Sigmoid colon (tissue), 7 donors: ENCODE results near the gene TCTN1. TPM values are rescaled to one million over a fixed set of nuclear protein-coding genes. Genes with fewer than 3 reads are reported as not detected.

Experiments used
- DNase-seq: peaks from one replicate; pipeline ENCODE4 v3.0.0-alpha.2; 2019
- H3K27ac ChIP-seq, 4 donors: fragments of 200-600 bp; sonication (generic); one replicate each; pipeline ENCODE4 v1.5.1; 2016 to 2019; ENCODE audit warnings: mild to moderate bottlenecking in 1 of 4
- H3K27me3 ChIP-seq, 3 donors: fragments of 200-600 bp; sonication (generic); one replicate each; pipeline ENCODE4 v1.5.1; 2019; ENCODE audit warnings: mild to moderate bottlenecking in 1 of 3
- H3K36me3 ChIP-seq, 4 donors: fragments of 200-600 bp; sonication (generic); one replicate each; pipeline ENCODE4 v1.5.1; 2016 to 2019
- H3K4me1 ChIP-seq, 4 donors: fragments of 200-600 bp; sonication (generic); one replicate each; pipeline ENCODE4 v1.5.1; 2017 to 2019
- H3K4me3 ChIP-seq, 4 donors: fragments of 200-600 bp; sonication (generic); one replicate each; pipeline ENCODE4 v1.5.1; 2017 to 2019; ENCODE audit warnings: mild to moderate bottlenecking in 2 of 4, moderate library complexity in 1 of 4
- H3K9me3 ChIP-seq, 4 donors: fragments of 200-600 bp in 3 of 4; sonication (generic) in 3 of 4; one replicate each; pipeline versions ENCODE4 v1.5.1 to v1.6.1; 2013 to 2019
- EP300 ChIP-seq, 4 donors: sonication (generic); formaldehyde crosslinking; IDR thresholded peaks; one replicate each; pipeline ENCODE4 v1.6.1; 2017; ENCODE audit warnings: antibody characterized with exemption in 4 of 4
- POLR2A ChIP-seq, 2 donors: fragments of 450-650 bp; IDR thresholded peaks; one replicate each; pipeline ENCODE4 v1.6.1; 2016; ENCODE audit warnings: antibody characterized with exemption in 2 of 2, mild to moderate bottlenecking in 2 of 2, moderate library complexity in 2 of 2
- POLR2AphosphoS5 ChIP-seq, 4 donors: sonication (generic); formaldehyde crosslinking; IDR thresholded peaks; one replicate each; pipeline ENCODE4 v1.6.1; 2017; ENCODE audit warnings: antibody characterized with exemption in 4 of 4
- WGBS, 2 donors: extraction: QIAGEN DNeasy Blood & Tissue Kit; methylation state at CpG; one replicate each; pipeline ENCODE4 v1.1.7; 2013; 5-methylcytosine and 5-hydroxymethylcytosine counted together
- intact Hi-C: fragments of 100-400 bp; cut with DNase I; formaldehyde crosslinking; loops from one replicate; pipeline ENCODE4 v1.15.1; 2023
- polyA plus RNA-seq, 3 donors: library from polyadenylated mRNA; stranded (reverse); fragments of 200-250 nt; gene quantifications; one replicate each; pipeline ENCODE4 v1.2.3, GENCODE V29; 2013
- small RNA-seq, 3 donors: library from RNA; depleted of rRNA; stranded (forward); fragments of <200 nt; gene quantifications; one replicate each; pipeline ENCODE3, GENCODE V24; 2016
- total RNA-seq, 4 donors: library from RNA; depleted of rRNA; stranded (reverse); fragments of >200 nt; gene quantifications; one replicate each; pipeline ENCODE4 v1.1.0, GENCODE V29; 2016
- TF ChIP-seq, protein P1 (sequence below), 4 experiments: fragments of 450-650 bp in 3 of 4; fragments of 200-600 bp in 1 of 4; IDR thresholded peaks; one replicate each; pipeline ENCODE4 v1.5.1; 2016 to 2019; ENCODE audit warnings: antibody characterized with exemption in 4 of 4, mild to moderate bottlenecking in 3 of 4, moderate library complexity in 2 of 4
- donor health status: healthy with polysubstance abuse.
- donor health status: Bipolar disorder and iron deficiency.
- donor health status: healthy.

Gene TCTN1
- total and polyA plus RNA-seq, 7 donors, result 0.92 to 38.6 (median 34.6) TPM

DNA sequence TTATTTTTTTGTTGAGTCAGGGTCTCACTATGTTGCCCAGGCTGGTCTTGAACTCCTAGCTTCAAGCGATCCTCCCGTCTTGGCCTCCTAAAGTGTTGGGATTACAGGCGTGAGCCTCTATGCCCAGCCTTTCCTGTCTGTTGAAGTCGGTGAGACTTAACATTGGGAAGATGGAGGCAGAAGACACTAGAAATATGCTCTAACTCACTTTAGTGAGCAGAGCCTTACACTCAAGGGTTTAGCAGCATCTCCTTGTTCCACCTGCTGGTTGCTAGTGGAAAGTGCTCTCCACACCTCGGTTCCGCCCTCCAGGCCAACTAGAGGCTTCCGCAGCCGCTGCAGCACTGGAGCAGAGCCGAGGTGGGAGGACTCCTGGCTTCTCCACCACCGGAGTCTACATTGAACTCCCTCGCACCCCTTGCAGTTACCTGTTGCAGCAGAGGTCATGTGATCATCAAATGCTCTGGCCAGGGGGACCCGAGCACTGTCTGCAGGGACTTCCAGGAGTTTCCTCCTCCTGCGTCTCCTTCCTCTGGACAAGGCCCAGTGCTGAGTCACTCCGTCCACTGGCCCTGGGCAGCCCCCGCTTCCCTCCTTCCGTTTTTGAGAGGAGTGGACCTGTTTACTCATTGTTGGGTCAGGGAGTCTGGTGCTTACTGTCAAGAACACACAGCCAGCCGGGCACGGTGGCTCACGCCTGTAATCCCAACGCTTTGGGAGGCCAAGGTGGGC lies 84.4 kb downstream of the TCTN1 start:
- peak; percentile 86 for DNase-seq
- intact Hi-C loops, result no loop called here
- 39 to 40% methylated on average over 20 of the region's 20 CpGs for WGBS, 2 donors

More for the DNA sequence above, 84.4 kb downstream of the TCTN1 start:
- TF ChIP-seq, protein P1, sequence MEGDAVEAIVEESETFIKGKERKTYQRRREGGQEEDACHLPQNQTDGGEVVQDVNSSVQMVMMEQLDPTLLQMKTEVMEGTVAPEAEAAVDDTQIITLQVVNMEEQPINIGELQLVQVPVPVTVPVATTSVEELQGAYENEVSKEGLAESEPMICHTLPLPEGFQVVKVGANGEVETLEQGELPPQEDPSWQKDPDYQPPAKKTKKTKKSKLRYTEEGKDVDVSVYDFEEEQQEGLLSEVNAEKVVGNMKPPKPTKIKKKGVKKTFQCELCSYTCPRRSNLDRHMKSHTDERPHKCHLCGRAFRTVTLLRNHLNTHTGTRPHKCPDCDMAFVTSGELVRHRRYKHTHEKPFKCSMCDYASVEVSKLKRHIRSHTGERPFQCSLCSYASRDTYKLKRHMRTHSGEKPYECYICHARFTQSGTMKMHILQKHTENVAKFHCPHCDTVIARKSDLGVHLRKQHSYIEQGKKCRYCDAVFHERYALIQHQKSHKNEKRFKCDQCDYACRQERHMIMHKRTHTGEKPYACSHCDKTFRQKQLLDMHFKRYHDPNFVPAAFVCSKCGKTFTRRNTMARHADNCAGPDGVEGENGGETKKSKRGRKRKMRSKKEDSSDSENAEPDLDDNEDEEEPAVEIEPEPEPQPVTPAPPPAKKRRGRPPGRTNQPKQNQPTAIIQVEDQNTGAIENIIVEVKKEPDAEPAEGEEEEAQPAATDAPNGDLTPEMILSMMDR (IDR thresholded peaks at IDR 0.05), result peak; percentile 14 to 68 (median 55)
- TF ChIP-seq EP300 (IDR thresholded peaks at IDR 0.05) (no peak), POLR2A (IDR thresholded peaks at IDR 0.05) (no peak), POLR2AphosphoS5 (IDR thresholded peaks at IDR 0.05) (no peak)
- peak overlapping the region in 2 of 4 donors; percentile 14 to 41 for H3K27ac ChIP-seq
- H3K27me3 ChIP-seq, result no peaks in the 10 kb centered on the region
- peak overlapping the region in 2 of 4 donors; percentile 14 to 20 for H3K4me3 ChIP-seq
- no peaks in the 10 kb centered on the region for H3K36me3 ChIP-seq
- peaks cover 0 to 15% (median 7%) of the 10 kb centered on the region in 4 donors for H3K4me1 ChIP-seq
- H3K9me3 ChIP-seq, result no peaks in the 10 kb centered on the region

Small RNA genes lying within 50 kb of the gene (small RNA-seq; reads per million reads assigned to genes)
- gene RN7SL387P, result 0 reads per million in 3 donors

Other genes with a start within 250 kb of the TCTN1 start
- gene ANAPC7, start 210.4 kb upstream of the TCTN1 start, total RNA-seq, result 10 to 100 TPM; 29.9 to 65.6 (median 53.0) TPM
- gene ANAPC7, start 210.4 kb upstream of the TCTN1 start, polyA plus RNA-seq, result 10 to 100 TPM in 2 of 3 donors, 1 to 10 TPM in 1; 9.6 to 31.8 (median 17.6) TPM
- gene ARPC3, start 163.8 kb upstream of the TCTN1 start, total RNA-seq, result 100 to 1,000 TPM; 156 to 304 (median 231) TPM
- gene ARPC3, start 163.8 kb upstream of the TCTN1 start, polyA plus RNA-seq, result 100 to 1,000 TPM; 411 to 982 (median 634) TPM
- gene GPN3, start 145.9 kb upstream of the TCTN1 start, total RNA-seq, result 10 to 100 TPM; 16.1 to 22.8 (median 20.6) TPM
- gene GPN3, start 145.9 kb upstream of the TCTN1 start, polyA plus RNA-seq, result 10 to 100 TPM; 12.6 to 17.3 (median 12.9) TPM
- gene FAM216A, start 145.3 kb upstream of the TCTN1 start, total RNA-seq, result 10 to 100 TPM in 1 of 4 donors, 1 to 10 TPM in 3; 7.5 to 13.0 (median 8.3) TPM
- 1 to 10 TPM; 1.6 to 5.7 (median 2.4) TPM for gene FAM216A, start 145.3 kb upstream of the TCTN1 start, polyA plus RNA-seq
- gene VPS29, start 112.0 kb upstream of the TCTN1 start, total RNA-seq, result 100 to 1,000 TPM; 120 to 209 (median 172) TPM
- gene VPS29, start 112.0 kb upstream of the TCTN1 start, polyA plus RNA-seq, result 100 to 1,000 TPM; 157 to 281 (median 206) TPM
- under 1 TPM; 0.41 to 0.71 (median 0.61) TPM for gene RAD9B, start 111.8 kb upstream of the TCTN1 start, total RNA-seq
- under 1 TPM in 2 of 3 donors, not detected in 1; 0.36 to 0.46 TPM for gene RAD9B, start 111.8 kb upstream of the TCTN1 start, polyA plus RNA-seq
- gene PPTC7, start 30.8 kb upstream of the TCTN1 start, total RNA-seq, result 10 to 100 TPM; 19.4 to 30.3 (median 22.5) TPM
- 10 to 100 TPM; 16.1 to 24.5 (median 18.6) TPM for gene PPTC7, start 30.8 kb upstream of the TCTN1 start, polyA plus RNA-seq
- 1 to 10 TPM; 3.8 to 9.7 (median 6.6) TPM for gene HVCN1, start 75.0 kb downstream of the TCTN1 start, total RNA-seq
- 10 to 100 TPM in 1 of 3 donors, 1 to 10 TPM in 2; 1.8 to 26.3 (median 4.2) TPM for gene HVCN1, start 75.0 kb downstream of the TCTN1 start, polyA plus RNA-seq
- 100 to 1,000 TPM; 140 to 208 (median 171) TPM for gene PPP1CC, start 128.8 kb downstream of the TCTN1 start, total RNA-seq
- gene PPP1CC, start 128.8 kb downstream of the TCTN1 start, polyA plus RNA-seq, result 100 to 1,000 TPM; 107 to 272 (median 153) TPM
- not detected for gene CCDC63, start 232.9 kb downstream of the TCTN1 start, total RNA-seq
- not detected for gene CCDC63, start 232.9 kb downstream of the TCTN1 start, polyA plus RNA-seq